Measurements from ENCODE around the gene GPR39.
"Not testable (repeated sequence)": the region's sequence is repeated elsewhere in the genome, so short reads cannot be mapped to it uniquely, and the experiment has no call there.

Gene GPR39

DNA sequence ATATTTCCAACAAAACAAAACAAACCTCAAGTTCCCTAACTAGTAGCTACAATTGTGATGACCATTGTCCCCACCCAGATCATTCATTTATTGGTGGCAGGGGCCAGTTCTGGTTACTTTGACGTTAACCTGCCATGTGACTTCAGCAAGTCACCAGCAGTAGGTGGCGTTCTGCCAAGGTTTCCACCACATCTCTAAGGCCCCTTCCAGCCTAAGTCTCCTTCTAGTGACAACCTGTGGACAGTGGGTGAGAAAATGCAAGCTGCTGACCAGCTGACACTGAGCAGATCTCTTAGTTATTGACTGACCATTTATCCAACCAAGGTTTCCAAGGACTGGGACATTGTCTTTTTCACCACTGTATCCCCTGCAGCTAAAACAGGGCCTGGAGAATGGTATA is 98.4 kb downstream of the GPR39 start:
- DNase-seq, result no peak

GRCh38 chr2:132517386-132517785 is 100.8 kb downstream of the GPR39 start:
- DNase-seq, result no peak

- DNase-seq, result no peak
These were observed 101.7 kb downstream of the GPR39 start for GRCh38 chr2:132518302-132518701.

DNA sequence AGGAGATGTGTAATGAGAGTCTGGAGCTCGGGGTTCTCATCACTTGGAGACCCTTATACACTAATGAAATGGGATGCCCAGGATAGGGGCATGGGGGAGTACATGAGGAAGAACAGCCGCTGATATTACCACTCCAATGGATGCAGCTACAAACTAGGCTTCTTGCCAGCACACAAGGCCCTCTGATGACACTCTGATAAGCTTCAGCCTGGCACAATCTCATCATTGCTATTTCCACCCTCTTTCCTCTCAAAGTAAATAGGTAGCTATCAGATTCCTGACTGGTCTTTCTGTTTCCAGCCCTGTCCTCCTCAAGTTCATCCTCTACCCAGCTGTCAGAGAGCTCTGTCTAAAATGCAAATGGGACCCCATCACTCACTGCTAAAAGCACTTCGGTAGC is 103.0 kb downstream of the GPR39 start:
- DNase-seq, result no peak

GRCh38 chr2:132521341-132521740 is 104.7 kb downstream of the GPR39 start:
- no peak for DNase-seq

GRCh38 chr2:132522901-132523300 is 106.3 kb downstream of the GPR39 start:
- DNase-seq, result no peak

- DNase-seq, result not testable (repeated sequence)
These were observed 120.5 kb downstream of the GPR39 start for GRCh38 chr2:132537061-132537460.

GRCh38 chr2:132538331-132538855 is 121.8 kb downstream of the GPR39 start:
- no peak for DNase-seq

DNA sequence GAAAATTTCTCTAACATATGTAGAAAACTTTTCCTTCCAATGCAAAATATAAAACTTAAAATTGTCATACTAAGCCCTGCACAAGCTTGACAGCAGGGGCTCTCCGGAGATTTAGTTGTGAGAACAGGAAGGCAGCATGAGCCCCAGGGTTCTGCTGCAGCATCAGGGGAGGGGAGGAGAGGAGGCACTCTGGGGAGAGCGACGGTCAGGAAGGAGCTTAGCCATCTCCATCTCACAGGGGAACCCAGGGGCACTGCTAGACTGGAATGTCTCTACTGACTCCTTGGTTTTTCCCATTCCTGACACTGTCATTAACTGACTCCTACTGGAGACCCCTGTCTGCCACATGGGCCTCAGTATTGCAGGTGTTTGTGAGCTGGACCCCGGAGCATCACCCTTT is 123.6 kb downstream of the GPR39 start:
- no peak for DNase-seq

- DNase-seq, result no peak
These were observed 126.5 kb downstream of the GPR39 start for GRCh38 chr2:132542953-132543569.

GRCh38 chr2:132544006-132544630 is 127.5 kb downstream of the GPR39 start:
- DNase-seq, result no peak

DNA sequence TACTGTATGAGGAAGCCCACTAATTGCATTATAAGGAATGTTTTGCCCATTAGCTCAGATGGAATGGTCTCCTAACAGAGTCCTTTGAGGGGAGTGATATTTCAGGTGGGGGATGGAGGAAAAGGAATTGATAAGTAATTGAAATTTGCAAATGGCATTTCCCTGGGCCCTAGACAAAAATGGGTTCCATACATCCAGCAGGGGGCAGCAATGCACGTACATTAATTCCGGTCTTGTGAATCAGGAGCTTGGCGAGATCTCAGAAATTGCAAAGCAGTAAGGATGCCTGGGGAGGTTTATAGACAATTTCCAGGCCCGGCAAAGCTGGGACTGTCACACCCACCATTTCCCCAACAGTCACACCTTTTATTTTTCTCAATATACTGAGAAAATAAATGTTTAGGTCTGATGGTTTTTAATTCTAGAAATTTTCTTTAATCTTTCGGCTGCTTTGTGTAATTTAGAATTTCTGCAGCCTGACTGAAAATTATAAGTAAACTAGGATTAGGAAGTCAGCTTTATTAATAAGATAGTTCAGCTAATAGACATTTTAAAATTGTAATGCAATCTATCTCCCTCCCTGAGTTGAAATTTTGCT is 130.6 kb downstream of the GPR39 start:
- DNase-seq, result no peak

DNA sequence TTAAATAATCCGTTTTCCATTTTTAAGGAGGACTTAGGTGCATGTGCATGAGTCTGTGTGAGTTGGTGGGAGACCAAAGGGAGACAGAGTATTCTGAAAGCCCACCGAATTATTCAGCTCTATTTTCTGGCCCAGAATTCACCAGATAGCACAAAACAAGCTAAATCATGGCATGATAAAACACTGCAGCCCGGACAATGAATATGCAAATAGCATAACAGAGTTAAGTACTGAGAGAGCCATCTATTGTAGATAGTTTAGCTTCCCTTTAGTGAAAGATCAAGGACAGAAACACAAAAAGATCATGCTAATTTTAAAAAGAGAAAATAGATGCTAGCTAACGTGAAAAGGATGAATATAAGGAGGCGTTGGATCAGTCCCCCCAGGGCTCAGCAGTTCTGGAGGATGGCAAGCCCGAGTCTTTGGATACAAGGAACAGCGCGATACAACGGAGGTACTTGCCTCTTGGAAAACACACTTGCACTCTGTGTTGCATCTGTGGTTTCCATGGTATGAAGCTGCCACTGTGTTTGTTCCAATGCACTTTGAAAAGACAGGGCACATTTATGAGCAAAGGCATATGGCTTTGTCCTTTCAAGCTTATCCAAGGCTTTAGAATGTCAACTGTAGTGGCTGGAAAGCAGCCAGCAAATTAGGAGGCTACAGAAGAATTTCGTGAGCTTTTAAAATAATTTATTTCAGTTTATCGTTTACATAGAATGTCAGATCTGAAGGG is 133.5 kb downstream of the GPR39 start:
- DNase-seq, result no peak

GRCh38 chr2:132550946-132551345 is 134.3 kb downstream of the GPR39 start:
- no peak for DNase-seq

DNA sequence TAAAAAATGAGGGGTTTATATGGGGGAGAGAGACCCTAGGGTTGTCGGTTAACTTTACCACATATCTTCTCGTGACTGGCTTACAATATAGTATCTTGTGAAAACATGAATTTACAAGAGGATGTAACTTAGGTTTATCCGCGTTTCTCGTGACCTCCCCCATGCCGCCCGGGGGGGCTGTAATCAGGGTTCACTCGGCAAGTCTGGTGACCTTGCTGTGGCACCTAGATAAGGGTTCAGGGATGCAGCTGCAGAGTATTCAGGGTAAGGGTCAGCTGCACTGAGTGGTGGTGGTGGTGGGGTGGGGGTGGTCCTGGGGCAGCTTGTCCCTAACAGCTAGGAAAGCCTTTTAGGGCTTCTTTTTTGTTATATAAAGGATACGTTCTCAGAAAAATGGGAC is 141.1 kb downstream of the GPR39 start:
- no peak for DNase-seq

GRCh38 chr2:132559326-132559725 is 142.7 kb downstream of the GPR39 start:
- no peak for DNase-seq

- no peak for DNase-seq
These were observed 143.3 kb downstream of the GPR39 start for GRCh38 chr2:132559921-132560320.

DNA sequence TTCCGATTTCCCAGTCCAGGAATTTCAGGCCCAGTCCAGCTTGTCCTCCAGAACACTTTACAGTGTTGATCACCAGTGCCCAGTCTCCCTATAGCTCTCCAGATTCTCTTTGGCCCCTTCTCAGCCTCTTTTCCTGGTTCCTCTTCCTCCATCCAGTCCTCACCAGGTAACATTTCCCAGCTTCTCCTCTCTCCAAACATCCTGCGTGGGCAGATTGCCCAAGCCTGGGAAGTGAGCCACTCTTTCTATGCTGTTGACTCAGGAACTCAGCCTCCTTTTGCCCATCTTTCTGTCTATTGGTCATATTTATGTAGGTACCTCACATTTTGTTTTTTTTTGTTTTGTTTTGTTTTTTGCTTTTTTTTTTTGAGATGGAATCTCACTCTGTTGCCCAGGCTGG is 144.0 kb downstream of the GPR39 start:
- DNase-seq, result no peak

DNA sequence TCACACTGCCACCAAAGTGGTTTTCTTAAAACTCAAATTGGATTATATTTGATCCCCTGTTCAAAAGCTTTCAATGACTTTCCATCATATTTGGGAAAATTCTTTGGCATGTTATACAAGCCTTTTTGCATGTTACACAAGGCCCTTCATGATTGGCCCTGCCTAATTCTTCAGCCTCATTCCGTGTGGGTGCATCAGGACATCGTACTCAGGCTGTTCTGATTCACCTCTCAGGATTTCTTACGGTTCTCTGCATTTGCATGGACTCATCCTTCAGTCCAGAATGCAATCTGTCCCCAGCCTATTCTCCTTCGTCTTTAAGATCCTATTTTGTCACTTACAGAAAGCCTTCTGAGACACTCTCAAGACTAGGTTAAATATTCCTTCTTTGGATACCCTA is 145.6 kb downstream of the GPR39 start:
- no peak for DNase-seq

GRCh38 chr2:132564065-132564464 is 147.5 kb downstream of the GPR39 start:
- DNase-seq, result no peak

GRCh38 chr2:132566379-132566778 is 149.8 kb downstream of the GPR39 start:
- no peak for DNase-seq

- DNase-seq, result no peak
These were observed 151.1 kb downstream of the GPR39 start for GRCh38 chr2:132567682-132568081.

GRCh38 chr2:132568656-132569055 is 152.1 kb downstream of the GPR39 start:
- DNase-seq, result no peak

Data from activated gamma-delta T cell treated with Interleukin-2 at 50 U/mL for 16 hours (primary cell).